LNCAP (cell line): Measurements from ENCODE around the gene PTPN1.

Experiments used
- TF ChIP-seq, protein P1 (sequence below): fragments of 450-650 bp; IDR thresholded peaks from 2 replicates; pipeline ENCODE4 v1.5.1; 2017; ENCODE audit warnings: mild to moderate bottlenecking

PTPN1 gene

DNA sequence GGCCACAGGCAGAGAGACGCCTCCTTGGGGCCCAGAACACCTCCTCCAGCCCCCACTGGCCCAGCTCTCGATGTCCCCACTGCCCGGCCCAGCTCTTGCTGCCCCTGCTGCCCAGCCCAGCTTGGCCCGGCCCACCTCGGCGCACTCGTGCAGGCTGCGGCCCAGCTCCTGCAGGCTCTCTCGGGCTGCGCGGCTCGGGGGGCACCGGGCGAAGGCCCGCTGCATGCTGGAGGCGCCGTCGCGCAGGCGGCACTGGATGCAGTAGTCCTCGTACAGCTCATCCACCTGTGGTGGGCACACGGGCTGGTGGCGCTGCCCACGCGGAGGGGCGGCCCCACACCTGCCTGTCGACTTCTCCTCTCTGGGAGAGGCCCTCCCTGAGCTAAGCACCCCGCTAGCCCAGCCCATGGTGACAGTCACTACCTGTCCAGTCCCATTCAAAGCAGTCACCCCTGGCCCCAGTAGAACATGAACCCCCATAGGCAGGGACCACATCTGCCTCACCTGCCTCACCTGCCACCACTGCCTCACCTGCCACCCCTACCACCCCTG, 99.3 kb downstream of the PTPN1 start:
- TF ChIP-seq, protein P1, sequence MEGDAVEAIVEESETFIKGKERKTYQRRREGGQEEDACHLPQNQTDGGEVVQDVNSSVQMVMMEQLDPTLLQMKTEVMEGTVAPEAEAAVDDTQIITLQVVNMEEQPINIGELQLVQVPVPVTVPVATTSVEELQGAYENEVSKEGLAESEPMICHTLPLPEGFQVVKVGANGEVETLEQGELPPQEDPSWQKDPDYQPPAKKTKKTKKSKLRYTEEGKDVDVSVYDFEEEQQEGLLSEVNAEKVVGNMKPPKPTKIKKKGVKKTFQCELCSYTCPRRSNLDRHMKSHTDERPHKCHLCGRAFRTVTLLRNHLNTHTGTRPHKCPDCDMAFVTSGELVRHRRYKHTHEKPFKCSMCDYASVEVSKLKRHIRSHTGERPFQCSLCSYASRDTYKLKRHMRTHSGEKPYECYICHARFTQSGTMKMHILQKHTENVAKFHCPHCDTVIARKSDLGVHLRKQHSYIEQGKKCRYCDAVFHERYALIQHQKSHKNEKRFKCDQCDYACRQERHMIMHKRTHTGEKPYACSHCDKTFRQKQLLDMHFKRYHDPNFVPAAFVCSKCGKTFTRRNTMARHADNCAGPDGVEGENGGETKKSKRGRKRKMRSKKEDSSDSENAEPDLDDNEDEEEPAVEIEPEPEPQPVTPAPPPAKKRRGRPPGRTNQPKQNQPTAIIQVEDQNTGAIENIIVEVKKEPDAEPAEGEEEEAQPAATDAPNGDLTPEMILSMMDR = no peak

DNA sequence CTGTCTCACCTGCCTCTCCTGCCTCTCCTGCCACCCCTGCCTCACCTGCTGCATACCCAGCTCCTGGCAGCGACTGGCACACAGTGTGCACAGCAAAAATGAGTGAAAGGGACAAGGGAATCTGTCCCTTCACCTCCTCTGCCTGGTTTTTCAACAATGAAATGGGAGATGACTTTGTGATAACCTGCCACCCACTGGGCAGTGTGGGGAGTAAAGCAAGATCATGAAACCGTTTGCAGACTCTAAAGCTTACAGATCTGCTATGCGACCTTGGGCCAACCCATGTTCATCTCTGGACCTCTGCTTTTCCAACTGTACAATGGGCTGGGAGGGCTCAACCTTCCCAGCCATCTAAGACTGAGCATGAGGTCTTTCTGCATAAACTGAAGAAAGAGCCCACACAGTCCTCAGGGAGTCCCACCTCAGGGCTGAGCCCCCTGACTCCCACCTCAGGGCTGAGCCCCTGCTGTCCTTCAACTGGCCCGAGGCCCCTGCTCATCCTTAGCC, 100.1 kb downstream of the PTPN1 start:
- TF ChIP-seq, protein P1 = no peak

DNA sequence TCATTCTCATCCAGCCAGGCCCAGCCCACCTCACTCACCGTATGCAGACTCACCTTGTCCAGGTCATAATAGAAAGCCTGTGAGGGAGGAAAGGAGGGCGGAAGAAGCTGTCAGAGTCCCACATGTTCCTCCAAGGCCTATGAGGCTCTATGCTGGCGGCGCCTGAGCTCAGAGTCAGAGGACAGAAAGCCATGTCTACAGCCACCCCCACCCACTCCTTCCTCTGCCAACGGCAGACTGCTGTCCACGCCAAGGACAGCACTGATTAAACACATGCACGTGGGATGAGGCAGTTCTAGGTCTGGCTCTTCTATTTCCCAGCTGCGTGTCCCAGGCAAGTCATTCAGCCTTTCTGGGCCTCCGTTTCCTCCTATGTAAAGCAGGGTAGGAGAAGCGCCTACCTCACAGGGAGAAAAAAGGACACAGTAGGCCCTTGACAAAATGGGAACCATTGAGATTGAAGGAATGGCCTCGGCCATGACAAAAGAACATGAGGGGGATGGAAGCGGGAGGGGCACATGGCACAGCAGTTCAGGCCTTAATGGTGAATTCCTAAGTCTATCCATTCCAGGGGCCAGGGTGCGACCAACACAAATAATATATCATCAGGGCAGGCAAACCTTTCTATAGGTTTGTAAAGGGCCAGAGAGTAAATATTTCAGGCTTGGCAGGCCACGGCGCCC, 101.1 kb downstream of the PTPN1 start:
- TF ChIP-seq, protein P1 = no peak

DNA sequence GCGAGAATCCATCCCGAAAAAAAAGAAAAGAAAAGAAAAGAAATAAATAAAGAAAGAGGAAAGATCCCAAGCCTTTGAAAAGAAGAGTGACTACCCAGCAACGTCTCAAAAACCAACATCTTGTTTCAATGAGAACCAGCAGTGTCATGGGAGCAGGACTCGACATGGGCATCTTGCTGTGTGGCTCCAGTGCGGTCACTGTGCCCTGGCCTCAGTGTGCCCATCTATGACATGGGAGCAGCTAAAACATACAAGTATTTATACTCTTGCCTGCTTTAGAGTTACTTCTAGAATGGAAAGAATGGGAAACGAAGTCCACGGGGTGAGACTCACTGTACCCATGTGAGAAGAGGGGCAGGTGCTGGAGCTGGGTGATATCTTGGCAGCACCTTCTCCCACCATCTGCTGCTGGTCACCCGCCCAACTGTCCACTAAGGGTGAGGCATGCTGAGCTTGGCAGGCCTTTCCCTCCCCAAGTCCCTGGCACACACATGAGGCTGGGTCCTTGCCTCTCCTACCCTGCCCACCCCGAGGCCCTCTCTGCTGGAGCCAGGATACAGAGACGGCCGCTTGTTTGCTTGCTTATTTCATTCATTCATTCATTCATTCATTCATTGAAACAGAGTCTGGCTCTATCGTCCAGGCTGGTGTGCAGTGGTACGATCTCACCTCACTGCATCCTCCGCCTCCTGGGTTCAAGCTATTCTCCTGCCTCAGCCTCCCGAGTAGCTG, 103.4 kb downstream of the PTPN1 start:
- TF ChIP-seq, protein P1 = no peak

DNA sequence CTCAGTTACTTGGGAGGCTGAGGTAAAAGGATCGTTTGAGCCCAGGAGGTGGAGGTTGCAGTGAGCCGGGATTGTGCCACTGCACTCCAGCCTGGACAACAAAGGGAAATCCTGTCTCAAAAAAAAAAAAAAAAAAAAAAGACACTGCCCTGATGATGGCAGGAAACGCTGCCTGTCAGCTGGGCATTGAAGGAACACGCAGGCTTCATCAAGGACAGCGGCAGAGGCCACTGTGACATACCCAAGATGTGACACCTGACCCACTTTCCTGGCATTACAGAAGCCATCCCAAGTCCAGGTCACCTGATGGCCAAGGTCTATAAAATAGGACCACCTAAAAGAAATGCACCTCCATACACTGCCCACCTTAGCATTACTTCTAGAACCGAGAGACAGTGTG, 105.2 kb downstream of the PTPN1 start:
- TF ChIP-seq, protein P1 = no peak

DNA sequence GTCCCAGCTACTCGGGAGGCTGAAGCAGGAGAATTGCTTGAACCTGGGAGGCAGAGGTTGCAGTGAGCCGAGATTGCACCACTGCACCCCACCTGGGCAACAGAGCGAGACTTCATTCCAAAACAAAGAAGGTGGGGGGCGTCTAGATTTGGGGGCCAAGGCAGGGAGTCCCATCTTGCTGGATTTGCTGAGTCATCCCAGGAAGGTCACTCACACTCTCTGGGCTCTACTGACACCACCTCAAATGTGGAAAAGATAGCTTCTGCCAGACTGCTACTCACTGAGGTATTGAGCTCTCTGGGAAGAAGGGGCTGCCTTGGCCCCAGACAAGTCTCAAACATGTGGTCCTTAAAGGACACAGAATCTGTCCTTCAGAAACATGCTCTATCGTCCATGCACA, 106.8 kb downstream of the PTPN1 start:
- TF ChIP-seq, protein P1 = no peak

DNA sequence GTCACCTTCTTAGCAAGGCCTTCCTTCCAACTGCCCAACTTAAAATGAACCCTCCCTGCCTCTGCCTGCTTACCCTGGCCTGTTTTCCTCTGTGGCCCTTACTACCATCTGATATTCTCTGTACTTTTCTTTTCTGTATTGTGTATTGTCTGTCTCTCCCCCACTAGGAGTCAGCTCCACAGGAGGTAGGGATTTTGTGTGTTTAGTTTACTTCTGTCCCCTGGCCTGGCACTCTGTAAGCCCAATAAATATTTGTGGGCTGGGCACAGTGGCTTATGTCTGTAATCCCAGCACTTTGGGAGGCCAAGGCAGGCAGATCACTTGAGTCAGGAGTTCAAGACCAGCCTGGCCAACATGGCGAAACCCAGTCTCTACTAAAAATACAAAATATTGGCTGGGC, 108.4 kb downstream of the PTPN1 start:
- TF ChIP-seq, protein P1 = no peak
